DOHH2 (cell line): Measurements from ENCODE around the gene GPR42.

Experiments
- H3F3A ChIP-seq: fragments of 200-600 bp; sonication (generic), shearing (Covaris generic); 2 replicates; pipeline ENCODE4 v1.6.0; 2016; ENCODE audit warnings: antibody characterized with exemption, mild to moderate bottlenecking; ENCODE audit not compliant: control insufficient read depth, insufficient read depth
- H3K27ac ChIP-seq: fragments of 200-600 bp; sonication (generic); 2 replicates; pipeline ENCODE4 v1.5.1; 2014; ENCODE audit warnings: low read depth, mild to moderate bottlenecking, low read length, moderate library complexity
- H3K27me3 ChIP-seq: fragments of 200-600 bp; sonication (generic); 2 replicates; pipeline ENCODE4 v1.6.1; 2014; ENCODE audit warnings: mild to moderate bottlenecking, low read length, mixed read lengths; ENCODE audit not compliant: control insufficient read depth
- H3K36me3 ChIP-seq: fragments of 200-600 bp; sonication (generic); 2 replicates; pipeline ENCODE4 v1.6.1; 2014; ENCODE audit warnings: mild to moderate bottlenecking, low read length, moderate library complexity, mixed read lengths; ENCODE audit not compliant: control insufficient read depth
- H3K4me1 ChIP-seq: fragments of 200-600 bp; sonication (generic); 2 replicates; pipeline ENCODE4 v1.6.1; 2014; ENCODE audit warnings: mild to moderate bottlenecking, low read length, mixed read lengths; ENCODE audit not compliant: control insufficient read depth
- H3K4me2 ChIP-seq: fragments of 200-600 bp; sonication (generic); 2 replicates; pipeline ENCODE4 v1.6.0; 2014; ENCODE audit warnings: mild to moderate bottlenecking, low read length, moderate library complexity
- H3K4me3 ChIP-seq: fragments of 200-600 bp; sonication (generic); 2 replicates; pipeline ENCODE4 v1.5.1; 2014; ENCODE audit warnings: mild to moderate bottlenecking, low read length, mixed read lengths
- H3K79me2 ChIP-seq: fragments of 200-600 bp; sonication (generic); 2 replicates; pipeline ENCODE4 v1.6.1; 2014; ENCODE audit warnings: mild to moderate bottlenecking, low read length, mixed read lengths; ENCODE audit not compliant: control insufficient read depth
- H3K9me2 ChIP-seq: fragments of 200-600 bp; sonication (generic); replicated peaks from 2 replicates; pipeline ENCODE4 v1.6.1; 2014; ENCODE audit warnings: mild to moderate bottlenecking, low read length, mixed read lengths; ENCODE audit not compliant: control insufficient read depth
- H3K9me3 ChIP-seq: fragments of 200-600 bp; sonication (generic); 2 replicates; pipeline ENCODE4 v1.6.1; 2014; ENCODE audit warnings: antibody characterized with exemption, low read length, mixed read lengths; ENCODE audit not compliant: control insufficient read depth, insufficient read depth
- H4K20me1 ChIP-seq: fragments of 200-600 bp; sonication (generic); 2 replicates; pipeline ENCODE4 v1.6.0; 2014; ENCODE audit warnings: low read depth, mild to moderate bottlenecking, antibody characterized with exemption, low read length, moderate library complexity; ENCODE audit not compliant: control insufficient read depth, insufficient read depth
- EZH2phosphoT487 ChIP-seq: fragments of 200-600 bp; sonication (generic); IDR thresholded peaks from 2 replicates; pipeline ENCODE4 v1.6.1; 2017; ENCODE audit warnings: borderline replicate concordance, mild to moderate bottlenecking, antibody characterized with exemption, low read length, moderate library complexity, mixed read lengths
- TF ChIP-seq, protein P1 (sequence below): fragments of 200-600 bp; sonication (generic); IDR thresholded peaks from one replicate; pipeline ENCODE4 v1.5.1; 2014; ENCODE audit warnings: antibody characterized with exemption, mild to moderate bottlenecking, low read depth, low read length; ENCODE audit not compliant: poor library complexity, severe bottlenecking

Gene GPR42

DNA sequence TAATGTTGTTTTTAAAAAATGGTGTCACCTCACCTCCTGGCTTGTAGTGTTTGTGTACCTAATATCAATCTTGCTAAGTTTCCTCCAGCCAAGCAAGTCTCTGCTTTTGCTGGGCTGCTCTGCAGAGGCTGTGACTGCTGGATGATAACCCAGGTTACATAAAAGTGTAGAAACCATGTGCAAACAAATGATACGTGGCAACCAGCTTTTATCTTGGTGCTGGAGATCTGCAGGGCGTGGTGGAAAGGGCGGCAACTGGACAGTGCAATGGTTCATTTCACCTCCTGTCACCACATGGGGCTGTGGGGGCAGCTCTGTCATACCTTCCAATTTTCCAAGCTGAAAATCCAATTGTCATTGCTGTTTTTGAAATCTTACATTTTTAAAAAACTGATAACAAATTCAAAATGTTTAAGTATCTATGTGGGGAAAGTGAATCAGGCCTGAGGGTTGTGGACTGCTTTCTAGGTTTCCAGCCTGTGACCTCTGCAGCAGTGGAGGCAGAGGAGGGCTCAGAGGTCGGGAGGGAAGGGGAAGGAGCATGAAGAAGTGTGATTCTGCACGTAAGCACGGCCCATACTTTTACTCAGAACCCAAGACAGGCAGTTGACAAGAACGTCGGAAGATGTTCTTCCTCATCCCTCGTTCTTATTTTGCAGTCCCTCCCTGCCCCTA is 9.7 kb downstream of the GPR42 start:
- Histone ChIP-seq H3K9me3 (peaks cover 10% of the 10 kb centered on the region), H3K27ac (no peak overlapping the region), H3K4me3 (no peak overlapping the region), H3K36me3 (no peaks in the 10 kb centered on the region), H3K27me3 (peaks cover 17% of the 10 kb centered on the region; the same call in 1 of the 2 replicates), H3K9me2 (no peaks in the 10 kb centered on the region), H3F3A (no peaks in the 10 kb centered on the region), H3K4me1 (no peaks in the 10 kb centered on the region), H3K79me2 (no peaks in the 10 kb centered on the region), H3K4me2 (no peak overlapping the region), H4K20me1 (no peaks in the 10 kb centered on the region)
- TF ChIP-seq EZH2phosphoT487, result no peak
- TF ChIP-seq, protein P1, sequence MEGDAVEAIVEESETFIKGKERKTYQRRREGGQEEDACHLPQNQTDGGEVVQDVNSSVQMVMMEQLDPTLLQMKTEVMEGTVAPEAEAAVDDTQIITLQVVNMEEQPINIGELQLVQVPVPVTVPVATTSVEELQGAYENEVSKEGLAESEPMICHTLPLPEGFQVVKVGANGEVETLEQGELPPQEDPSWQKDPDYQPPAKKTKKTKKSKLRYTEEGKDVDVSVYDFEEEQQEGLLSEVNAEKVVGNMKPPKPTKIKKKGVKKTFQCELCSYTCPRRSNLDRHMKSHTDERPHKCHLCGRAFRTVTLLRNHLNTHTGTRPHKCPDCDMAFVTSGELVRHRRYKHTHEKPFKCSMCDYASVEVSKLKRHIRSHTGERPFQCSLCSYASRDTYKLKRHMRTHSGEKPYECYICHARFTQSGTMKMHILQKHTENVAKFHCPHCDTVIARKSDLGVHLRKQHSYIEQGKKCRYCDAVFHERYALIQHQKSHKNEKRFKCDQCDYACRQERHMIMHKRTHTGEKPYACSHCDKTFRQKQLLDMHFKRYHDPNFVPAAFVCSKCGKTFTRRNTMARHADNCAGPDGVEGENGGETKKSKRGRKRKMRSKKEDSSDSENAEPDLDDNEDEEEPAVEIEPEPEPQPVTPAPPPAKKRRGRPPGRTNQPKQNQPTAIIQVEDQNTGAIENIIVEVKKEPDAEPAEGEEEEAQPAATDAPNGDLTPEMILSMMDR, result no peak

DNA sequence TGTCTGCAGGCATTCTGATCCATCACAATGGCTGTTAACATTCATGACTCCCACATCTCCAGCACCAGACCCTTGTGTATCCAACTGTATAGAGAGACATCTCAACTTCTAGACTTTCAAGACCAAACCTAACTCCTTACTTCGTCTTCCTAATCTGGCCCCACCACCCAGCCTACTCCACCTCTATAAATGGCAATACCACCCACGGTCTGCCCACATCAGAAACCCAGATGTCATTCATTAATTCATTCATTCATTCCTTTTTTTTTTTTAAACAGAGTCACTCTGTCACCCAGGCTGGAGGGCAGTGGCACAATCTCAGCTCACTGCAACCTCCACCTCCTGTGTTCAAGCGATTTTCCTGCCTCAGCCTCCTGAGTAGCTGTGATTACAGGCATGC is 10.4 kb downstream of the GPR42 start:
- Histone ChIP-seq H3K4me2 (no peak overlapping the region), H3K9me3 (peaks cover 13% of the 10 kb centered on the region), H4K20me1 (no peaks in the 10 kb centered on the region), H3K79me2 (no peaks in the 10 kb centered on the region), H3K27me3 (peaks cover 13% of the 10 kb centered on the region; the same call in 1 of the 2 replicates), H3K36me3 (no peaks in the 10 kb centered on the region), H3K4me1 (no peaks in the 10 kb centered on the region), H3K9me2 (no peaks in the 10 kb centered on the region), H3F3A (no peaks in the 10 kb centered on the region), H3K27ac (no peak overlapping the region), H3K4me3 (no peak overlapping the region)
- TF ChIP-seq, protein P1, result no peak

DNA sequence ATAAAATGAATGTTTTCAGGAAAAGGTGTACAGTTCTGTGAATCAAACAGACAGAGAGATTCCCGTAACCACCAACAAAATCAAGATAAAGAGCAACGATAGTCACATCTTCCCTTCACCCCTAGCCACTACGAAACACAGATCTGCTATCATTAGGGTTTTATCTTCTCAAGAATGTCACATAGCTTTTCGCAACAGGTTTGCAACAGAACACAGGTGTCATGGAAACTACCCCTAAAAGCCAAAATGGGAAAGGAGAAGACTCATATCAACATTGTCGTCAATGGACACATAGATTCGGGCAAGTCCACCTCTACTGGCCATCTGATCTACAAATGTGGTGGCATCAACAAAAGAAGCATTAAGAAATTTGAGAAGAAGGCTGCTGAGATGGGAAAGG is 11.1 kb downstream of the GPR42 start:
- no peaks in the 10 kb centered on the region for H3F3A ChIP-seq
- peaks cover 16% of the 10 kb centered on the region for H3K9me3 ChIP-seq
- no peaks in the 10 kb centered on the region for H3K79me2 ChIP-seq

More for the DNA sequence above, 11.1 kb downstream of the GPR42 start:
- Histone ChIP-seq H3K36me3 (no peaks in the 10 kb centered on the region), H3K27me3 (peaks cover 13% of the 10 kb centered on the region; the same call in 1 of the 2 replicates), H3K4me3 (no peak overlapping the region), H3K4me1 (no peaks in the 10 kb centered on the region), H3K4me2 (no peak overlapping the region), H3K27ac (no peak overlapping the region), H3K9me2 (no peaks in the 10 kb centered on the region), H4K20me1 (no peaks in the 10 kb centered on the region)
- TF ChIP-seq, protein P1, result no peak
- TF ChIP-seq EZH2phosphoT487, result no peak
